Kidney (tissue), 14 donors: Measurements from ENCODE around the gene FAM13C. TPM values are rescaled to one million over a fixed set of nuclear protein-coding genes. Genes with fewer than 3 reads are reported as not detected.

Experiments used
- DNase-seq, 5 donors: peaks; one replicate each; pipeline ENCODE4 v3.0.0-alpha.2; 2013 to 2020
- FAIRE-seq: peaks from 2 replicates; lab custom pipeline; 2012; peaks lifted over from hg19 to GRCh38; lab: Jason Lieb, UNC
- H3K27ac ChIP-seq, 2 donors: one replicate each; pipeline ENCODE4 v1.7.0; 2013; ENCODE audit warnings: low read depth in 2 of 2, low read length in 2 of 2, inconsistent platforms in 1 of 2
- H3K27me3 ChIP-seq: one replicate; pipeline ENCODE4 v1.7.1; 2013; ENCODE audit warnings: low read length, inconsistent platforms; ENCODE audit not compliant: control insufficient read depth, insufficient read depth
- H3K36me3 ChIP-seq, 3 donors: one replicate each; pipeline versions ENCODE4 v1.7.0 to v1.7.1; 2013; ENCODE audit warnings: low read length in 3 of 3, control low read depth in 1 of 3, inconsistent platforms in 1 of 3; ENCODE audit not compliant: insufficient read depth in 3 of 3, control insufficient read depth in 2 of 3
- H3K4me1 ChIP-seq, 3 donors: one replicate each; pipeline versions ENCODE4 v1.7.0 to v1.7.1; 2013; ENCODE audit warnings: low read length in 3 of 3, inconsistent platforms in 1 of 3, low read depth in 1 of 3; ENCODE audit not compliant: control insufficient read depth in 2 of 3, insufficient read depth in 2 of 3
- H3K4me3 ChIP-seq, 3 donors: one replicate each; pipeline versions ENCODE4 v1.7.0 to v1.8.1; 2013; ENCODE audit warnings: low read length in 3 of 3, control low read depth in 1 of 3, inconsistent platforms in 1 of 3
- H3K9ac ChIP-seq, 3 donors: one replicate each; pipeline versions ENCODE4 v1.7.0 to v1.7.1; 2013; ENCODE audit warnings: low read length in 3 of 3, control low read depth in 1 of 3, inconsistent platforms in 1 of 3
- H3K9me3 ChIP-seq, 3 donors: one replicate each; pipeline versions ENCODE4 v1.7.0 to v1.7.1; 2013; ENCODE audit warnings: low read length in 3 of 3, control low read depth in 1 of 3, inconsistent platforms in 1 of 3; ENCODE audit not compliant: control insufficient read depth in 2 of 3, insufficient read depth in 1 of 3
- CTCF ChIP-seq: IDR thresholded peaks from 3 replicates; pipeline ENCODE4 v1.5.1; 2012; ENCODE audit warnings: mild to moderate bottlenecking, moderate library complexity, borderline replicate concordance; ENCODE audit not compliant: insufficient read depth; ENCODE audit errors: extremely low read depth
- intact Hi-C: fragments of 100-400 bp; cut with DNase I; formaldehyde crosslinking; loops from one replicate; pipeline ENCODE4 v1.11.1; 2022
- polyA plus RNA-seq: library from polyadenylated mRNA; stranded (reverse); fragments of 350-450 nt; fragmentation: Illumina TruSeq; extraction: RNeasy Lipid Tissue Mini Kit (QIAGEN cat#74804); gene quantifications from one replicate; pipeline ENCODE4 v1.2.3, GENCODE V29; 2014; ENCODE audit warnings: low read depth, low replicate concordance; ENCODE audit not compliant: insufficient read depth
- total RNA-seq: library from RNA; stranded (reverse); fragmentation: NEBNext Ultra II Directional; extraction: Animal tissue kit (Norgen Biotek cat#: 25700); gene quantifications from one replicate; pipeline ENCODE4 v1.2.1, GENCODE V29; 2021
- donor health status: control.
- donor health status: control.
- donor health status: control.
- donor health status: control.
- donor health status: control.
- donor health status: DM: yes; HTN: yes; CAD: no.
- donor health status: Normal renal cell carcinoma (clear cell type).

FAM13C gene
- total and polyA plus RNA-seq, 2 donors from 2014 or later, result 1.5 to 8.8 TPM

DNA sequence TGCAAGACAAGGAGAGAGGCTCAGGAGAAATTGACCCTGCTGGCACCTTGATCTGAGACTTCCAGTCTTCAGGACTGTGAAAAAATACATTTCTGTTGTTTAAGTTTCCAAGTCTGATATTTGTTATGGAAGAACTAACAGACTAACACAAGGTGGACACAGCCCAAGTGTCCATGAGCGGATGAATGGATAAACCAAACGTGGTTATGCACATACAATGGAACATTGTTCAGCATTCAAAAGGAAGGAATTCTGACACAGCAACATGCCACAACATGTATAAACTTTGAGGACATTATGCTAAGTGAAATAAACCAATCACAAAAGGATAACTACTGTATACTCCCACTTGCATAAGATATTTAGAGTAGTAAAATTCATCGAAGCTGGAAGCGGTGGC lies 76.5 kb downstream of the FAM13C start:
- Histone ChIP-seq H3K36me3 (no peaks in the 10 kb centered on the region), H3K4me3 (no peak overlapping the region), H3K9ac (no peak overlapping the region), H3K9me3 (no peaks in the 10 kb centered on the region), H3K27ac (no peak overlapping the region), H3K27me3 (no peaks in the 10 kb centered on the region), H3K4me1 (no peaks in the 10 kb centered on the region)
- FAIRE-seq (no peak), DNase-seq (no peak)
- intact Hi-C loops, result no loop called here
- TF ChIP-seq CTCF, result no peak

GRCh38 chr10:59285073-59285472 lies 77.3 kb downstream of the FAM13C start:
- no peaks in the 10 kb centered on the region for H3K27me3 ChIP-seq
- H3K36me3 ChIP-seq, result no peaks in the 10 kb centered on the region
- TF ChIP-seq CTCF, result no peak
- no peak overlapping the region for H3K27ac ChIP-seq
- no peak overlapping the region for H3K4me3 ChIP-seq
- no peak for FAIRE-seq
- H3K9me3 ChIP-seq, result no peaks in the 10 kb centered on the region
- no peak overlapping the region for H3K9ac ChIP-seq
- H3K4me1 ChIP-seq, result no peaks in the 10 kb centered on the region
- DNase-seq, result peak in 1 of 5 donors; percentile 12
- intact Hi-C loops, result no loop called here

DNA sequence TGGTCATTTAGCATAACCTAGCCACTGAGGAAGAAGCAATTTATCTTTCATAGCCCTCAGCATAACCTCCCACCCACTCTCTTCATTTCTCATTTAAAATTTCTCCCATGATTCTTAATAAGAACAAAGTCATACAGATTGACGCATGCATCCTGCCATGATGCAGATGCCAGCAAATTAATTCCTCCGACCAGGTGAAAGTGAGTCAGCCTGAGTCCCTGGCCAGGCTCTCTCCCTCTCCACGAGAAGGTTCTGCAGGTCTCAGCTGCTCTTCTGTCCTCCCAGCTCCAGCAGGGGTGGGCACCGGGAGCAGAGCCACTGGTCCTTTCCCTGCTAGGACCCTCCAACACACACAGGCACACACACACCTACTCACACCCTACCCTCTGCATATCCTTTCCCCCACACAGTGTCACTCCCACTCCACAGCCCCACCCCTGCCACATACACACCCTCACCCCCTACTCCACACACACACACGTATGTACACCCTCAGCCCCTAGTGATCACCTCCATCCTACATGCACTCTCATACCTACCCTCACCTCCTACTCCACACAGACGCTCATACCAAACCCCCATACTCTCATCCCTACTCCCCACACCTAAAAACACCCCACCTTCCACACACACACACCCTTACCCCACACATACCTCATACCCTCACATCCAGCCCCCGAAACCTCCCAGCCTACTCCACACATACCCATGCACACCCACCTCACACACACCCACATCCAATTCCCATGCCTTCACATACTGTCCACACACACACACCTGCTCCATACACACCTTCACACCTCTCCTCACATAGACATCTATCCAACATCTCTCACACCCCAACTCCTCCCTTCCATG lies 78.0 kb downstream of the FAM13C start:
- Histone ChIP-seq H3K9me3 (no peaks in the 10 kb centered on the region), H3K27me3 (no peaks in the 10 kb centered on the region), H3K9ac (no peak overlapping the region), H3K4me3 (no peak overlapping the region), H3K27ac (peak overlapping the region in 1 of 2 donors; percentile 59), H3K36me3 (no peaks in the 10 kb centered on the region), H3K4me1 (no peaks in the 10 kb centered on the region)
- no peak for TF ChIP-seq CTCF
- FAIRE-seq, result no peak
- DNase-seq, result no peak
- intact Hi-C loops, result no loop called here
